ENCODE results near the gene HSP90B1. TPM values are rescaled to one million over a fixed set of nuclear protein-coding genes. Genes with fewer than 3 reads are reported as not detected.

The HSP90B1 gene
- total RNA-seq, 1 experiment from 2014 or later: 682 TPM

DNA sequence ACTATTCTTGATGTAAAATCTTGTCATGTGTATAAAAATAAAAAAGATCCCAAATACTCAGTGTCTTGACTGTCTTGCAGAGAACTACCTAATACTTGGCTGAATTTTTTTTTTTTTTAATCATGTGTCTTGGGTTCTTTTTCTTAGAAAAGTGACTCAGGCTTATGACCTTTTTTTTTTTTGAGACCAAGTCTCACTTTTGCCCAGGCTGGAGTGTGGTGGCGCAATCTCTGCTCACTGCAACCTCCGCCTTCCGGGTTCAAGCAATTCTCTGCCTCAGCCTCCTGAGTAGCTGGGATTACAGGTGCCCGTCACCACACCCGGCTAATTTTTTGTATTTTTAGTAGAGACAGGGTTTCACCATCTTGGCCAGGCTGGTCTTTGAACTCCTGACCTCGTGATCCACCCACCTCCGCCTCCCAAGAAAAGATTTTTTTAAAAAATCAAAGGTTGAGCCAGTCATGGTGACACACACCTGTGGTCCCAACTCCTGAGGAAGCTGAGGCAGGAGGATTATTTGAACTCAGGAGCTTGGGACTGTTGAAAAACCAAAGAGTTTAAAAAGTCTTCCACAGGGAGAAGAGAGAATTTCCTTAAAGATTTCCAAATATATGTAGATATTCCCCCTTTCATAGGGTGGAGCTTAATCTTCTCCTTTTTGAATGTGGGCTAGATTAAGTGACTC lies 17.8 kb downstream of the HSP90B1 start:
- H3K36me3 ChIP-seq: peaks cover 100% of the 10 kb centered on the region
- H3K27ac ChIP-seq: no peak overlapping the region
- H3K4me3 ChIP-seq: no peak overlapping the region
- DNase-seq (ENCODE audit: low read depth in 1 of 2, low spot score in 2 of 2): no peak
- H3K4me1 ChIP-seq (replicated peaks): no peaks in the 10 kb centered on the region
- H3K27me3 ChIP-seq (replicated peaks): no peaks in the 10 kb centered on the region
- H3K9me3 ChIP-seq (replicated peaks): no peaks in the 10 kb centered on the region

GRCh38 chr12:103948746-103949406 lies 18.7 kb downstream of the HSP90B1 start:
- Histone ChIP-seq H3K4me3 (no peak overlapping the region), H3K27ac (no peak overlapping the region), H3K27me3 (replicated peaks) (no peaks in the 10 kb centered on the region), H3K4me1 (replicated peaks) (no peaks in the 10 kb centered on the region), H3K9me3 (replicated peaks) (no peaks in the 10 kb centered on the region), H3K36me3 (peaks cover 100% of the 10 kb centered on the region)
- no peak for DNase-seq (ENCODE audit: low read depth in 1 of 2, low spot score in 2 of 2)

GRCh38 chr12:103952497-103952896 lies 22.3 kb downstream of the HSP90B1 start:
- DNase-seq (ENCODE audit: low read depth in 1 of 2, low spot score in 2 of 2): no peak
- Histone ChIP-seq H3K27me3 (replicated peaks) (no peaks in the 10 kb centered on the region), H3K27ac (no peak overlapping the region), H3K4me1 (replicated peaks) (peaks cover 13% of the 10 kb centered on the region), H3K36me3 (peaks cover 82% of the 10 kb centered on the region), H3K4me3 (no peak overlapping the region), H3K9me3 (replicated peaks) (no peaks in the 10 kb centered on the region)

DNA sequence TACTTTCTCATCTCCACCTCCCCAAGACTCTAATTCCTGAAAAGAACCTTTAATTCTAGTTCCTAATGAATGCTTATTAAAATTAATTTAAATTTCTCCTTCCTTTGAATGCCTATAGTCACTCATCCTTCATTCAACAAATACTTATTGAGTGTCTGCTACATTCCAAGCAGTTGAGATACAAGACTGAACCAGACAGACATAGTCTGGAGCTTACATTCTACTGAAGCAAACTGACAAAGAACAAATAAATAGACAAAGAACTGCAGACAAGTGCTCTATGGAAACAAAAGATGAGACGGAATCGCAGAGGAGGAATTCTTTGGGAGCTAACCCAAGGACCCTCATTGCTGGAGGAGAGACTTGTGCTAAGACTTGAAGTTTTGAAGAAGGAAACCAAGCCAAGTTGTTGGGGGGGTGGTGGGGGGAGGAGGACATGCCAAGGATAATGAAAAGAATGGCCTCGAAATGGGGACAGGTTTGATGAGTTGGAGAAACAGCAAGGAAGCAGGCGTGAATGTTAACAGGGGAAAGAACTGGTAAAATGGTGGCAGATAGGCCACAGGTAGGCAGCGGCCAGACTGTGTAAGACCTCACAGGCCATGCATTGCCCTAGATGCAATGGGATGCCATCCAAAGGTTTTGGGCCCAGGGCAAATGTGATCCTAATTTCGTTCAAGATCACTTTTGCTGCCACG lies 25.8 kb downstream of the HSP90B1 start:
- H3K36me3 ChIP-seq: peaks cover 47% of the 10 kb centered on the region
- DNase-seq (ENCODE audit: low read depth in 1 of 2, low spot score in 2 of 2): peak in 1 of 2 experiments; percentile 47
- H3K4me1 ChIP-seq (replicated peaks): peaks cover 23% of the 10 kb centered on the region
- peak overlapping the region; percentile 68 for H3K4me3 ChIP-seq
- H3K27me3 ChIP-seq (replicated peaks): no peaks in the 10 kb centered on the region
- H3K27ac ChIP-seq: no peak overlapping the region; the same call in 1 of the 2 replicates
- peaks cover 4% of the 10 kb centered on the region for H3K9me3 ChIP-seq (replicated peaks)

DNA sequence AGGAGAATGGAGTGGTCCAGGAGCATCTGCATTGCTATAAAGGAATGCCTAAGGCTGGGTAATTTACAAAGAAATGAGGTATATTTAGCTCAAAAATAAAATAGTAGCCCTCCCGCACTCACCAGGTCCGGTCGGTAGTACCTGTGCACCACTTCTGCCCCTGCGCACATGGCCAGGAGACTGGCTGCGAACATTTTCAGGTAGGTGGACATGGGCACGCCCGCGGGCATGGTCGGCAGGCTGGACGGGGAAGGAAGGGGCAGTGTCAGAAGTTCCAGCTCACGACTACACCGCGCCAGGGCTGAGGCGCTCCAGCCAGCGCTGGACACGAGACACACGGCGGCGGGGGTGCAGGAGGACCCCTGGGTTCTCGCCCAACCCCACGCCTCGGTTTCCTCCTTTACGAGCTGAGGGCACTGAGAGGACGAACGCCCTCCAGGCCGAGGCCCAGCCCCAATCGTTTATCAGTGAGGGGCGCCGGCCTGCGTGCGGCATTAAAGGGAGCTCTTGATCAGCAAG lies 26.4 kb downstream of the HSP90B1 start:
- Histone ChIP-seq H3K4me3 (peak overlapping the region; percentile 68), H3K27me3 (replicated peaks) (no peaks in the 10 kb centered on the region), H3K4me1 (replicated peaks) (peaks cover 23% of the 10 kb centered on the region), H3K36me3 (peaks cover 41% of the 10 kb centered on the region), H3K9me3 (replicated peaks) (peaks cover 4% of the 10 kb centered on the region), H3K27ac (peak overlapping the region; percentile 45)
- DNase-seq (ENCODE audit: low read depth in 1 of 2, low spot score in 2 of 2): no peak

DNA sequence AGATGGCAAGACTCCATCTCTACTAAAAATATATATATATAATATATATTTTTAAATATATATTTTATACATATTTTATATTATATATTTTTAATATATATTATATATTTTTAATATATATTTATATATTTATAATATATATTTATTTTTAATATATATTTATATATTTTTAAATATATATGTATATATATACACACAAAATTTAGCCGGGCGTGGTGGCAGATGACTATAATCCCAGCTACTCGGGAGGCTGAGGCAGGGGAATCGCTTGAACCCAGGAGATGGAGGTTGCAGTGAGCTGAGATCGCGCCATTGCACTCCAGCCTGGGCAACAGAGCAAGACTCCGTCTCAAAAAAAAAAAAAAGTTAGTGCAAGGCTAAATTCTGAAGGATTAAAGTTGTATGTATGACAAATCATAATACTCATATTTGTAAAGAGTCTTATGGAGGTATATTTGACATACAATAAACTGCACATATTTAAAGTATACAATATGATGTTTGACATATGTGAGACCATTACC lies 27.7 kb downstream of the HSP90B1 start:
- Histone ChIP-seq H3K27me3 (replicated peaks) (no peaks in the 10 kb centered on the region), H3K27ac (peak overlapping the region; percentile 45; the same call in 1 of the 2 replicates), H3K4me3 (no peak overlapping the region), H3K36me3 (peaks cover 28% of the 10 kb centered on the region), H3K9me3 (replicated peaks) (peaks cover 4% of the 10 kb centered on the region), H3K4me1 (replicated peaks) (peaks cover 23% of the 10 kb centered on the region)
- DNase-seq (ENCODE audit: low read depth in 1 of 2, low spot score in 2 of 2): no peak

GRCh38 chr12:103958621-103959020 lies 28.4 kb downstream of the HSP90B1 start:
- DNase-seq (ENCODE audit: low read depth in 1 of 2, low spot score in 2 of 2): no peak
- Histone ChIP-seq H3K36me3 (peaks cover 21% of the 10 kb centered on the region), H3K27me3 (replicated peaks) (no peaks in the 10 kb centered on the region)

GRCh38 chr12:103960616-103961227 lies 30.5 kb downstream of the HSP90B1 start:
- Histone ChIP-seq H3K4me3 (no peak overlapping the region), H3K27ac (0 out of 2 replicates have a peak overlapping the region, but pooled peaks have one; percentile 5)
- no peak for DNase-seq (ENCODE audit: low read depth in 1 of 2, low spot score in 2 of 2)

More at GRCh38 chr12:103958621-103959020, 28.4 kb downstream of the HSP90B1 start:
- Histone ChIP-seq H3K27ac (no peak overlapping the region), H3K4me1 (replicated peaks) (peaks cover 23% of the 10 kb centered on the region), H3K4me3 (no peak overlapping the region), H3K9me3 (replicated peaks) (peaks cover 4% of the 10 kb centered on the region)

GRCh38 chr12:103962493-103962892 lies 32.3 kb downstream of the HSP90B1 start:
- Histone ChIP-seq H3K4me1 (replicated peaks) (peaks cover 22% of the 10 kb centered on the region), H3K4me3 (no peak overlapping the region), H3K27me3 (replicated peaks) (no peaks in the 10 kb centered on the region), H3K27ac (no peak overlapping the region), H3K36me3 (no peaks in the 10 kb centered on the region; the same call in 1 of the 2 replicates), H3K9me3 (replicated peaks) (peaks cover 4% of the 10 kb centered on the region)
- DNase-seq (ENCODE audit: low read depth in 1 of 2, low spot score in 2 of 2): no peak

More at GRCh38 chr12:103960616-103961227, 30.5 kb downstream of the HSP90B1 start:
- Histone ChIP-seq H3K27me3 (replicated peaks) (no peaks in the 10 kb centered on the region), H3K4me1 (replicated peaks) (peaks cover 26% of the 10 kb centered on the region), H3K9me3 (replicated peaks) (peaks cover 4% of the 10 kb centered on the region), H3K36me3 (peaks cover 4% of the 10 kb centered on the region; the same call in 1 of the 2 replicates)

DNA sequence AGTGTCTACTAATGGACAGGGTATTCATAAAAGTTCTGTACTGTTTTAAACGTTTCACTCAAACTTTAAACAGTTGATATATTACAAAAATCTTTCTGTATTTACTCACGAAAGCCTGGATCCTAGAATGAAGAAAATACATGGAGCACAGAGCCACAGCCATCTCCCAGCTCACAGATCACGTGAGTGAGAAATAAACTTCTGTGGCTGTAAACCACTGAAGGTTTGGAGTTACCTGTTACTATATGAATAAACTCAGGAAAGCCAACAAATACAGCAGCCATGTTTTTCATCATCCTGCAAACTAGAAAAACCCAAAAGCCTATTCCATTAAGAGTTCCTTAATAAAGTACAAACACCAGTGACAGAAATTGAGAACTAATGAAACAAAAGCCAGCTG lies 34.6 kb downstream of the HSP90B1 start:
- peak overlapping the region; percentile 69 for H3K4me3 ChIP-seq
- H3K27ac ChIP-seq: peak overlapping the region; percentile 59; the same call in 1 of the 2 replicates
- H3K9me3 ChIP-seq (replicated peaks): peaks cover 4% of the 10 kb centered on the region

GRCh38 chr12:103965255-103965589 lies 35.0 kb downstream of the HSP90B1 start:
- Histone ChIP-seq H3K4me3 (peak overlapping the region; percentile 69), H3K27me3 (replicated peaks) (no peaks in the 10 kb centered on the region), H3K27ac (peak overlapping the region; percentile 59), H3K4me1 (replicated peaks) (peaks cover 22% of the 10 kb centered on the region), H3K9me3 (replicated peaks) (peaks cover under 1% of the 10 kb centered on the region), H3K36me3 (peaks cover 26% of the 10 kb centered on the region)
- DNase-seq (ENCODE audit: low read depth in 1 of 2, low spot score in 2 of 2): no peak

More for the DNA sequence above, 34.6 kb downstream of the HSP90B1 start:
- Histone ChIP-seq H3K4me1 (replicated peaks) (peaks cover 26% of the 10 kb centered on the region), H3K36me3 (peaks cover 21% of the 10 kb centered on the region), H3K27me3 (replicated peaks) (no peaks in the 10 kb centered on the region)
- DNase-seq (ENCODE audit: low read depth in 1 of 2, low spot score in 2 of 2): no peak

DNA sequence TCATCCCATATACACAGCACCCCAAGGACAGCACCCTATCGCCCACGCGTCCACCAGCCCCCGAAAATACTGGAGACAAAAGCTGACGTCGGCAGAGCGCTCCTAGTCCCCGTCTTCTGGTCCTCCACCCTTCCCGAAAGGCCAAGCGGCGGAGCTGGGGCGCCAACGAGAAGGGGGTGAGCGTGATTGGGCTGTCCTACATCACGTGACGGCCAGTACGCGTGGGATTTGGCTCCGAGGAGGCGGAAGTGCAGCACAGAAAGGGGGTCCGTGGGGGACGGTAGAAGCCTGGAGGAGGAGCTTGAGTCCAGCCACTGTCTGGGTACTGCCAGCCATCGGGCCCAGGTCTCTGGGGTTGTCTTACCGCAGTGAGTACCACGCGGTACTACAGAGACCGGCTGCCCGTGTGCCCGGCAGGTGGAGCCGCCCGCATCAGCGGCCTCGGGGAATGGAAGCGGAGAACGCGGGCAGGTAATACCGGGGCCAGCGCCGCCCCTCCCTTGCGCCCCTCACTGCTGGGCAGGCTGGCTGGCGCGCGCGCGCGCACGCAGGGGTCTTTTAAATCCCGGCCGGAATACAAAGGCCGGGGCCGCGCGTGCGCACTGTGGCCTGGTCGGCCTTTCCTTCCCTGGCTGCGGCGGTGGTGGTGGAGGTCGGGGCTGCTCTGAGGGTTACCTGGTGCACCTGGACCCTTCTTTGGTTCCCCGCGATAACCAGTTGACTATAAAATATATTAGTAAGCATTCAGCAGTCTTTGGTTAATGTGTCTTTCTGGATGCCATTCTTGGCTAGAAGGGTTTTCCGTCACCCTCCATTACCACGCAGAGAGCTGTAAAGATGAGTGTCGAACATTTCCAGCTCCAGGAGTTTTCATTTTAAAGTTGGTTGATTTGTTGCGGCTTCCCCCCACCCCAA lies 35.6 kb downstream of the HSP90B1 start, which contains the start of gene TDG:
TDG (plus strand) TSS at position 283 of the 915 bp plus-strand sequence; CDS start at position 449, 166 bp downstream.
- peak within 1 kb of the TSS; percentile 59 for H3K27ac ChIP-seq

More for the DNA sequence above, 35.6 kb downstream of the HSP90B1 start, which contains the start of gene TDG:
- DNase-seq (ENCODE audit: low read depth in 1 of 2, low spot score in 2 of 2): peak; percentile 98
- H3K27me3 ChIP-seq (replicated peaks): no peaks in the 10 kb centered on the region
- H3K4me3 ChIP-seq: peak within 1 kb of the TSS; percentile 69
- peaks cover 26% of the 10 kb centered on the region for H3K36me3 ChIP-seq
- no peaks in the 10 kb centered on the region for H3K9me3 ChIP-seq (replicated peaks)
- peaks cover 22% of the 10 kb centered on the region for H3K4me1 ChIP-seq (replicated peaks)

All from SJSA1 (cell line).